Mesendoderm (in vitro differentiated cells): ENCODE measurements around the gene RBKS.
"Not testable (repeated sequence)": the region's sequence is repeated elsewhere in the genome, so short reads cannot be mapped to it uniquely, and the experiment has no call there.

Experiments used
- DNase-seq: peaks from one replicate; pipeline ENCODE4 v3.0.0; 2013
- H2AK5ac ChIP-seq: 2 replicates; pipeline ENCODE4 v1.6.1; 2013; ENCODE audit warnings: low read length, inconsistent platforms
- H2BK120ac ChIP-seq: 2 replicates; pipeline ENCODE4 v1.6.1; 2013; ENCODE audit warnings: low read depth, mild to moderate bottlenecking, low read length, moderate library complexity, mixed read lengths
- H2BK15ac ChIP-seq: replicated peaks from 2 replicates; pipeline ENCODE4 v1.6.1; 2013; ENCODE audit warnings: low read depth, mild to moderate bottlenecking, moderate library complexity
- H2BK5ac ChIP-seq: 2 replicates; pipeline ENCODE4 v1.6.1; 2013; ENCODE audit warnings: low read length, inconsistent platforms
- H3K18ac ChIP-seq: 2 replicates; pipeline ENCODE4 v1.6.1; 2013; ENCODE audit warnings: mild to moderate bottlenecking, low read length, mixed read lengths
- H3K23ac ChIP-seq: one replicate; pipeline ENCODE4 v1.6.1; 2013; ENCODE audit warnings: low read length
- H3K27ac ChIP-seq: 2 replicates; pipeline ENCODE4 v1.5.1; 2013; ENCODE audit warnings: low read depth, mild to moderate bottlenecking, inconsistent platforms, low read length, moderate library complexity
- H3K27me3 ChIP-seq: 2 replicates; pipeline ENCODE4 v1.6.1; 2013; ENCODE audit warnings: low read length, control low read depth, mild to moderate bottlenecking, inconsistent platforms; ENCODE audit not compliant: insufficient read depth, poor library complexity
- H3K36me3 ChIP-seq: 2 replicates; pipeline ENCODE4 v1.6.1; 2013; ENCODE audit warnings: low read length, inconsistent platforms; ENCODE audit not compliant: control insufficient read depth, insufficient read depth
- H3K4ac ChIP-seq: one replicate; pipeline ENCODE4 v1.6.1; 2013; ENCODE audit warnings: low read depth, mild to moderate bottlenecking, low read length, moderate library complexity
- H3K4me1 ChIP-seq: 2 replicates; pipeline ENCODE4 v1.6.1; 2013; ENCODE audit warnings: low read depth, low read length, inconsistent platforms; ENCODE audit not compliant: control insufficient read depth
- H3K4me2 ChIP-seq: 2 replicates; pipeline ENCODE4 v1.6.1; 2013; ENCODE audit warnings: low read length
- H3K4me3 ChIP-seq: 2 replicates; pipeline ENCODE4 v1.5.1; 2013; ENCODE audit warnings: mild to moderate bottlenecking, low read length
- H3K56ac ChIP-seq: one replicate; pipeline ENCODE4 v1.6.1; 2013; ENCODE audit warnings: low read length
- H3K79me1 ChIP-seq: 2 replicates; pipeline ENCODE4 v1.6.1; 2013; ENCODE audit warnings: low read length, inconsistent platforms
- H3K79me2 ChIP-seq: 2 replicates; pipeline ENCODE4 v1.6.1; 2013; ENCODE audit warnings: mild to moderate bottlenecking, low read length; ENCODE audit not compliant: control insufficient read depth, insufficient read depth
- H3K9ac ChIP-seq: 2 replicates; pipeline ENCODE4 v1.6.1; 2013; ENCODE audit warnings: low read length, inconsistent platforms
- H4K5ac ChIP-seq: one replicate; pipeline ENCODE4 v1.6.1; 2013; ENCODE audit warnings: low read length
- H4K8ac ChIP-seq: one replicate; pipeline ENCODE4 v1.6.1; 2013; ENCODE audit warnings: low read depth, mild to moderate bottlenecking, control low read depth, low read length, moderate library complexity
- WGBS: extraction: QIAGEN DNeasy Blood & Tissue Kit; methylation state at CpG from one replicate; pipeline ENCODE4 v1.1.7; 2013; ENCODE audit warnings: low lambda C conversion rate, missing lambda C conversion rate; ENCODE audit not compliant: insufficient coverage; ENCODE audit errors: extremely low coverage; 5-methylcytosine and 5-hydroxymethylcytosine counted together

RBKS gene

DNA sequence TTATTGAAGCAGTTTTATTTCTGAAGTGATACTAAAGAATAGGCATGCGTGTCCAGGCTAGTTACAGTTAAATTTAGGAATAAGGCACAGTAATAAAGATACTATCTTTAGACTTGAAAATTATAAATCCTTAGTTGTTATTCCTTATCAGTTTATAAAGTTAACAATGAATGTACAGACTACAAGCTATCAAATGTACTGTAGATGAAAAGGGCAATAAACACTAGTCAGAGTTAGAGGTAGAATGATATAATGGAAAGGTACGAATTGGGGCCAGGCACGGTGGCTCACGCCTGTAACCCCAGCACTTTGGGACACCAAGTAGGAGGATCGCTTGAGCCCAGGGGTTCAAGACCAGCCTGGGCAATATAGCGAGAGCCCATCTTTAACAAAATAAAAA lies 3.9 kb downstream of the RBKS start:
- Histone ChIP-seq H2BK5ac (no peak overlapping the region), H3K79me1 (peaks cover under 1% of the 10 kb centered on the region), H4K8ac (no peak overlapping the region), H3K27me3 (no peaks in the 10 kb centered on the region), H2AK5ac (no peak overlapping the region), H3K23ac (no peak overlapping the region), H2BK120ac (no peak overlapping the region), H3K36me3 (no peaks in the 10 kb centered on the region), H3K4me2 (no peak overlapping the region), H3K79me2 (no peaks in the 10 kb centered on the region), H2BK15ac (no peak overlapping the region), H3K18ac (no peak overlapping the region), H3K27ac (no peak overlapping the region), H3K9ac (no peak overlapping the region), H4K5ac (no peak overlapping the region), H3K56ac (no peak overlapping the region), H3K4me1 (no peaks in the 10 kb centered on the region), H3K4ac (no peak overlapping the region), H3K4me3 (no peak overlapping the region)
- no peak for DNase-seq
- no CpG with 5 or more reads among the region's 6 CpGs for WGBS

DNA sequence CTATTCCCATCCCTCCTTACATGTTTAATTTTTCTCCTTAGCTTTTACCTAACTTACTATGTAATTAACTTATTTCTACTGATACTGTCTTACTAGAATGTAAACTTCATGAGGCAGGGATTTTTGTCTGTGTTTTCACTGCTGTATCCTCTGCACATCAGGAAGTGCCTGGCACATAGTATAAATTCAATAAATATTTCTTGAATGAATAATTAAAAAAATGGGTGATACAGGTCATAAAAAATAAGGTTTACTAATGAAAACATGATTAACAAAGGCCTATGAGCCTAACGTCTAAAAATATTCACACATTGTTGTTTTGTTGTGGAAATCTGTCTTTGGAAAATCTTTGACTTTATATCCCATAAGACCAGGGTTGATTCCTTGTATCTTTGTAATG lies 4.5 kb downstream of the RBKS start:
- Histone ChIP-seq H3K36me3 (no peaks in the 10 kb centered on the region), H3K4me1 (no peaks in the 10 kb centered on the region), H3K4me2 (no peak overlapping the region), H3K9ac (no peak overlapping the region), H3K79me2 (no peaks in the 10 kb centered on the region), H3K79me1 (no peaks in the 10 kb centered on the region), H4K5ac (no peak overlapping the region), H3K23ac (no peak overlapping the region), H3K4me3 (no peak overlapping the region), H2BK5ac (no peak overlapping the region), H3K18ac (no peak overlapping the region), H2BK120ac (no peak overlapping the region), H3K27ac (no peak overlapping the region), H3K56ac (no peak overlapping the region), H3K27me3 (no peaks in the 10 kb centered on the region), H3K4ac (no peak overlapping the region), H2AK5ac (no peak overlapping the region), H4K8ac (no peak overlapping the region), H2BK15ac (no peak overlapping the region)
- DNase-seq, result no peak
- no CpG with 5 or more reads among the region's 1 CpG for WGBS

DNA sequence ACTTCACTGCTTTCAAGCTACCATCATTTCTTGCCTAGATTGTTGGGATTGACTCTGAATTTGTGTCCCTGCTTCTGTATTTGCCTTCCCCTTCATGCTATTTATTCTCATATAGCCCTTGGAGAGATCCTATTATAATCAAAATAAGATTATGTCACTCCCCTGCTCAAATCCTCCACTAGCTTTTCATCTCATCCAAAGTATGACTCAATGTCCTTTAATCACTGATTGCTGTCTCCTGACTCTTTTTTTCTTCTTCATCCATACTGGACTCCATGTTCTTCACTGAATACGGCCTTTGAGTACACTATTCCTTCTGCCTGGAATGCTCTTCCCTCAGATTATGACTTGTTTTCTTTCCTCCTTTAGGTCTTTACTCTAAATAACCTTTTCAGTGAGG lies 5.0 kb downstream of the RBKS start:
- H3K4me2 ChIP-seq, result no peak overlapping the region
- no peaks in the 10 kb centered on the region for H3K79me1 ChIP-seq
- H3K18ac ChIP-seq, result no peak overlapping the region
- H2AK5ac ChIP-seq, result no peak overlapping the region
- no peak overlapping the region for H2BK5ac ChIP-seq
- H3K4ac ChIP-seq, result no peak overlapping the region
- no peak overlapping the region for H4K5ac ChIP-seq
- H2BK120ac ChIP-seq, result no peak overlapping the region
- no peaks in the 10 kb centered on the region for H3K27me3 ChIP-seq
- no peak overlapping the region for H3K56ac ChIP-seq
- H3K9ac ChIP-seq, result no peak overlapping the region
- no peak overlapping the region for H2BK15ac ChIP-seq
- no peak overlapping the region for H3K23ac ChIP-seq
- no peaks in the 10 kb centered on the region for H3K36me3 ChIP-seq
- H3K4me3 ChIP-seq, result no peak overlapping the region
- H3K27ac ChIP-seq, result no peak overlapping the region
- no peaks in the 10 kb centered on the region for H3K79me2 ChIP-seq
- H4K8ac ChIP-seq, result no peak overlapping the region
- H3K4me1 ChIP-seq, result no peaks in the 10 kb centered on the region
- no CpG with 5 or more reads among the region's 1 CpG for WGBS
- DNase-seq, result no peak

DNA sequence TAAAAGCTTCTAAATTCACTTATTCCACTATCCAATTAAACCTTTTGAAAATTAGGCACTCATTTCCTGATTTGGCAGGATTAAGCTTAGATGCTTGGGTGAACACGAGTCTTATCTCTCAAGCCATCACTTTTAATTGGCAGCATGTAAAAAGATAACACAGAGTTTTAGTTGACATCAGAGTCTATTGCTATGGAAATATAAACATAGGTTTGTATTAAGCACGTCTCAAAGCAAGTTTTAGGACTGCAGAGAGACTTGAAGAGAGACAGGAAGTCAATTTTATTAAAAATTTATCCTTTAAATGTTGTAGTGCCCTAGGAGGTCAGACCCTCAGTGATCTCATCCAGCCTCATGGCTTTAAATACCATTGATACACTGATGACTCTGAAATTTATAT lies 5.6 kb downstream of the RBKS start:
- H2BK120ac ChIP-seq, result no peak overlapping the region
- no peak overlapping the region for H3K18ac ChIP-seq
- H3K79me1 ChIP-seq, result no peaks in the 10 kb centered on the region
- H2AK5ac ChIP-seq, result no peak overlapping the region
- no peak overlapping the region for H3K27ac ChIP-seq
- no peaks in the 10 kb centered on the region for H3K27me3 ChIP-seq
- H3K79me2 ChIP-seq, result no peaks in the 10 kb centered on the region
- H3K4me2 ChIP-seq, result no peak overlapping the region
- H2BK15ac ChIP-seq, result no peak overlapping the region
- H3K9ac ChIP-seq, result no peak overlapping the region
- H3K56ac ChIP-seq, result no peak overlapping the region
- H3K23ac ChIP-seq, result no peak overlapping the region
- WGBS, result no CpG with 5 or more reads among the region's 2 CpGs
- H3K4me1 ChIP-seq, result no peaks in the 10 kb centered on the region
- no peaks in the 10 kb centered on the region for H3K36me3 ChIP-seq
- no peak overlapping the region for H4K5ac ChIP-seq
- H4K8ac ChIP-seq, result no peak overlapping the region
- no peak overlapping the region for H3K4ac ChIP-seq
- no peak for DNase-seq
- no peak overlapping the region for H2BK5ac ChIP-seq
- H3K4me3 ChIP-seq, result no peak overlapping the region

DNA sequence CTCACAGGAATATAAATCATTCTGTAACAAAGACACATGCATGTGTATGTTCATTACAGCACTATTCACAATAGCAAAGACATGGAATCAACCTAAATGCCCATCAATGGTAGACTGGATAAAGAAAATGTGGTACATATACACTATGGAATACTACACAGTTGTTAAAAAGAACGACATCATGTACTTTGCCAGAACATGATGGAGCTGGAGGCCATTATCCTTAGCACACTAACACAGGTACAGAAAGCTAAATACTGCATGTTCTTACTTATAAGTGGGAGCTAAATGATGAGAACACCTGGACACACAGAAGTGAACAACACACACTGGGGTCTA lies 7.6 kb downstream of the RBKS start:
- H2AK5ac ChIP-seq, H3K56ac ChIP-seq, H3K23ac ChIP-seq, H2BK15ac ChIP-seq, H3K79me1 ChIP-seq, H3K4me3 ChIP-seq, DNase-seq, H3K36me3 ChIP-seq, H3K9ac ChIP-seq, H3K4me1 ChIP-seq, H4K8ac ChIP-seq, H2BK5ac ChIP-seq, H3K18ac ChIP-seq, H2BK120ac ChIP-seq, H3K27ac ChIP-seq, H3K79me2 ChIP-seq, H4K5ac ChIP-seq, H3K27me3 ChIP-seq, H3K4ac ChIP-seq, H3K4me2 ChIP-seq: not testable (repeated sequence)
- WGBS, result no CpG with 5 or more reads among the region's 1 CpG

DNA sequence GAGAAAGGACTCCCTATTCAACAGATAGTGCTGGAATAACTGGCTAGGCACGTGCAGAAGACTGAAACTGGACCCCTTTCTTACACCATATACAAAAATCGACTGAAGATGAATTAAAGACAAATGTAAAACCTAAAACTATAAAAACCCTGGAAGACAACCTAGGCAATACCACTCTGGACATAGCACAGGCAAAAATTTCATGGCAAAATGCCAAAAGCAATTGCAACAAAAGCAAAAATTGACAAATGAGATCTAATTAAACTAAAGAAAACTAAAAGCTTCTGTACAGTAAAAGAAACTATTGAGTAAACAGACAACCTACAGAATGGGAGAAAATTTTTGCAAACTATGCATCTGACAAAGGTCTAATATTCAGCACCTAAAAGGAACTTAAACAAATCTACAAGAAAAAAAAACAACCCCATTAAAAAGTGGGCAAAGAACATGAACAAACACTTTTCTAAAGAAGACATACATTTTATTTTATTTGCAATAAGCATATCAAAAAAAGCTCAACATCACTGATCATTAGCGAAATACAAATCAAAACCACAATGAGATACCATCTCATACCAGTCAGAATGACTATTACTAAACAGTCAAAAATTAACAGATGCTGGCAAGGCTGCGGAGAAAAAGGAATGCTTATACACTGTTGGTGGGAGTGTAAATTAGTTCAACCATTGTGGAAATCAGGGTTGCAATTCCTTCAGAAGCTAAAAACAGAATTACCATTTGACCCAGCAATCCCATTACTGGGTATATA lies 8.2 kb downstream of the RBKS start:
- no CpG with 5 or more reads among the region's 4 CpGs for WGBS

More for the DNA sequence above, 8.2 kb downstream of the RBKS start:
- not testable (repeated sequence) for H3K36me3 ChIP-seq, H3K9ac ChIP-seq, H3K4me1 ChIP-seq, H3K23ac ChIP-seq, H3K79me1 ChIP-seq, H2AK5ac ChIP-seq, H3K27ac ChIP-seq, H2BK5ac ChIP-seq, DNase-seq, H3K56ac ChIP-seq, H3K18ac ChIP-seq, H2BK15ac ChIP-seq, H4K8ac ChIP-seq, H3K4me2 ChIP-seq, H3K79me2 ChIP-seq, H2BK120ac ChIP-seq, H3K4me3 ChIP-seq, H4K5ac ChIP-seq, H3K4ac ChIP-seq, H3K27me3 ChIP-seq
